Non-pigmented ciliary epithelial cell (primary cell): Measurements from ENCODE around the gene DPP4.
A peak's percentile ranks its signal among the peaks of the same experiment; 100 is the strongest.

ENCODE experiments used
- DNase-seq: peaks from one replicate; pipeline ENCODE4 v3.0.0-alpha.2; 2010; ENCODE audit warnings: low read depth

DPP4 gene

GRCh38 chr2:162017233-162017632 is 56.8 kb downstream of the DPP4 start:
- DNase-seq: no peak

DNA sequence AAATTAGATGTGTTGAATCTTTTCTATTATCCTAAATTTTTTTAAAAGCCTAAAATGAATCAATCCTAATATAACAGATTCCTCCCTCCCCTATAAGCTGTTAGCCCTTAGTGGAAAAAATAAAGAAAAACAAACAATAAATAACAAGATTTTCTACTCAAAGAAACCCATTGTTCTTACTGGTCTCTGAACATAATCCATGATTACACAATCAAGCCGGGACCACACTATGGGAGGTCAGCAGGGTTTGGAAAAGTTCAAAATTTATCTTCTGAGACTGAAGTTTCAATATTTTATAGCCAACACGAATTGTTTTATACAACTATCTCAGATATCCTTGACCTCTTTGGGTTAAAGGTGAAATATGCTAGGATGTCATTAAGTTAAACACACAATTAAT is 57.9 kb downstream of the DPP4 start:
- DNase-seq: no peak

- DNase-seq: no peak
These were observed 59.3 kb downstream of the DPP4 start for GRCh38 chr2:162014751-162015150.

DNA sequence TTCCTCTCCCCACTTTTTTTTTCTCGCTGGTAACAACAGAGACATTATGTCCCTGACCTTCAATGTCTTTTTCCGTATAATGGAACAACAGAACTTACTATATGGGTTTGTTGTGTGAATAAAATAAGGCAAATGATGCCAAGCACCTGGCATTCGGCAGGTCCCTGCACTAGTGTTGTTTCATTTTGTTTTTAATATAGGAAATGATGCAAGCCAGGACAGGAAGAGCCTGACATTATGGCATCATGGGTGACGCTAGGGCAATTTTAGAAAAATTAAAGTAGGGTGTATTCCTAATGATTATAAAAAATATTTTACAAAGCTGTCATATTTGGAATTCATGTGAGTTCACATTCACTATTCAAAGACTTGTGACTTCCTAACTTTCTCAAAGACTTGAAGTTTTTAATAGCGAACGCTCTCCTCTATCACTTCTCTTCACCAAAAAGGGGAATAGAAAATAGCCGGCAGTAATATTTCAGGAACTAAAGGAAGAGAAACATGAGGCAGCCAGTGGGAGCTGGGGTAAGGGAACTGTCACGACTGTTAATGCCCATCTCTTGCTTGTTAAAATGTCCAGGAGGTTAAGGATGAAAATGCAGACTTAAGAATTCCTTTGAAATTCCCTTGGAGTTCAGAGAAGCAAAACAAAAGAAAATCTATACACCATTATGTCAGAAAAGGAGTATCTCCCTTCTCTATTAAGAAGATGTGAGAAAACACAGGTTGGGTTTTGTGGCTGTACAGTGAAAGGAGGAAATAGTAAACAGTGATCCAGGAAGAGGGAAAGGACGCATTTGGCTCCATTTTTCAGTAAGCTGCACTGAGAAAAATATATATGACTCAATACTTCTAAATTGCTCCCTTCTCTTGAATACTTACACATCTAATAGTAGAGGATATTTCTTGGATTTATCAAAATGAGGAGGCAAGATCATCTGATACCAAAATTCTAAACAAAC is 60.2 kb downstream of the DPP4 start:
- no peak for DNase-seq

- no peak for DNase-seq
These were observed 61.4 kb downstream of the DPP4 start for GRCh38 chr2:162012565-162013058.

DNA sequence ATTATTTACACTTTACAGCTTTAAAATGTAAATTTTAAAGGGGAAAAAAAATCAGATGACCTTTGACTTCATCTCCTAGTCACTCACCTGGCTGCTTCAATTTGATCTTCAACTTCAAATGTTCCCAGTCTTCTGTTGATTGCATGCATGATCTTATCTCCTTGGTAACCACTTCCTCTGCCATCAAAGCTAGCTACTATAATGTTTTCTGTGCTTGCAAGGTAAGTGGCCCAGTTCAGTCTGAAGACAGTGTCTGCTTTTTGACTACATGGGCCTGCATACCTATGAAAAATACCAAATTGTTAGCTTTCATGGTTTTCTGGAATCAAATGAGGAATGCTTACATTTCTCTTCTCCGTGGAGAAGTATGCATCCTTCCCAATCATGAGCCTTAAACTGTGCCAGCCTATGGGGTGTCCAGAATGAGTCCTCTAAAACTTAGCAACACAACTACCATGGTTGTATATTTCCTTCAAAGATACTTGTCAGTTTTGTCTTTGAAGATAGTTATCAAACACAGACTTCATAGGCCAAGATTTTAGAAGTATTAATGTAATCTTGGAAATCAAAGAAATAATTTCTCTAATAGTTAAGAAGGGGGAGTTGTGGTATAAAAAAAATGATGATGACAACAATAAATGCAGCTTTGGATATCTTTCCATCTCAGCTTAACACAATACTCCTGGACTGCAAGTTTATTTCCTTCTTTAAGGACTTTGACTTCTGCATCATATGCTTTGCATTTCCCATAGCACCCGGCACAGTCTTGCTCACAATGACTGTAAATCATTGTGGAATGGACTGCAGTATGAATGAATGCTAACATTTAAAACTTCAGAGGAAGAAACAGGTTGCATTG is 62.1 kb downstream of the DPP4 start:
- no peak for DNase-seq

DNA sequence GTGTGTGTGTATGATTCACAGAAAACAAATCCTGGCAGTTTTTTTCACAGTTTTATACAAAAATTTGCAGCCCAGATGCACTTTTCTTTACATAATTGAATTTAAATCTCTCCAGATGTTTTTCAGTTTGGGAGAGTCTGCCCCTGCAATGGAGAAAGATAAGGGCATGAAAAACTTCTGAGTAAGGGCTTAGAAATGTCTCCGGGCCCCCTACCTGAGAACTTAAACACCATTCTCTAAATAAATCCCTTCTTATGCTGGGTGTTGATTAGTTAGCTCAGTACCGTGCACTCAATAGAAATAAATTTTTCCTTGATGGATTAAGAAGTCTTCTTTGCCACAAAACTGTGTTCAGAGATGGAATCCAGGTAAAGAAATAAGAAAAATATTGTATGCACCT is 64.5 kb downstream of the DPP4 start:
- DNase-seq: no peak

DNA sequence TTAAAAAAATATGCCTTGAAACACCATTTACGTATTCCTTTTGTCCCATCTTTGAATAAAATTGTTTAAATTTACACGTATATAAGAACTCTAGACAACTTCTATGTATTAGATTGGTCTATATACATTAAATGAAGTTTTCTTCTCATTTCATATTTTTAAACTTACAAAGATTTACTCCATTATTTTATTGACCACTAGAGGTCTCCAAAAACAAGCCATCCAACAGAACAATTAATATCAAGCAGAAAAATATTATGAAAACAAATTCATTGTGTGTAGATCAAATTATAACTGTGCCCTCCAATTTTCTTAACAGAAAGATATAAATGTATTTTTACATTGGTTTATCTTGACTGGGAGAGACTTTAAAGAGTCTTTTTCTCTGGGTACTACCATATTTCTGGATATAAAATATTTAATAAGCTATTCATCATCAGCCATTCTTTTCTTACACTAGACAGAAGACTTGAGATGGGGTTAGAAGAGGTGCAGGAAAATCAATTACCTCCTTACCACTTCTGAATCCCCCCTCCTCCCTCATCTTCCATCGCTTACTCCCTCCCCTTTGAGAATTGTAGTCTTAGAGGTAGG is 66.5 kb downstream of the DPP4 start:
- no peak for DNase-seq

DNA sequence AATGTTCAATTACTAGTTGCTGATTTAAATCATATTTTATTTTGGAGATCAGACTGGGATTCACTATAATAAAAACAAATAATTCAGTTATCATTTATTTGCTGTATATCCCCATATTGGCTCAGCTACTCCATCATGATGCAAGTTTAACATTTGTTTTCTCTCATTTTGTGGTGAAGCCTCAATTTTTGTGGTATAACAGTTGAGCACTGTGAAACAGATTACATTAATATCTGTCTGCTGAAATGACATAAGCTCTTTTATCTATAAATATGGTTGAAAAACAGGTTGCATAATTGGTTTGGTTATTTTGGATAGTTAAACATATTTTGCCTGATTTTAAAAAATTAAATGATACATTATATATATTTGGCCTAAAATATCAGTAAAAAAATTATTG is 67.7 kb downstream of the DPP4 start:
- no peak for DNase-seq

- no peak for DNase-seq
These were observed 70.0 kb downstream of the DPP4 start for GRCh38 chr2:162004031-162004430.

DNA sequence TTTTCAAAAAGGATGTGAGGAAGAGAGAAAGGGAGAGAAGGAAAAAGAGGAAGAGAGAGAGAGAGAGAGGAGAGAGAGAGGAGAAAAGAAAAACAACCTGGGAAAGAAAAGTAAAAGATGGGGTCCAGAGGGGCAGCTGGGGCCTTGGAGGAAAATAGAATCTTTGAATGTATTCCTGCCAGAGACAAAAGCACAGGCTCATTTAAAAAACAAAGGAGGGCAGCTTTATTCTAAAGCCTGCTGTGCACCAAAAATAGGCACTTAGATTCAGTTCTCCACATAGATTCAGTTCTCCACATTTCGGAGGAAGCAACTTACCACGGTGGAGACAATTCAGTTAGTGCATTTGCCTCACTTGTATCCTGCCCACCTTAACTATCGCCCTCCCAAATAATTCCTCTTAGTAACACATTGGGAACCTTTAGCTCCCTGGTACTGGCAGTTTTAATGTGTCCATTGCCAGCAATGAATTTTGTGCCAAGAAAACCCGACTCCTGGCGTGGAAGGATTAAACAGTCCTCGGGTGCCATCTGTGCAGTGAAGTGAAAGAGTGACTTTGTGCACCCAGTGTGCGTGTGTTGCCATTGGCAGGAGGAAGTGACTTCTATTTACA is 71.3 kb downstream of the DPP4 start:
- DNase-seq: no peak

- no peak for DNase-seq
These were observed 73.6 kb downstream of the DPP4 start for GRCh38 chr2:162000431-162000830.

DNA sequence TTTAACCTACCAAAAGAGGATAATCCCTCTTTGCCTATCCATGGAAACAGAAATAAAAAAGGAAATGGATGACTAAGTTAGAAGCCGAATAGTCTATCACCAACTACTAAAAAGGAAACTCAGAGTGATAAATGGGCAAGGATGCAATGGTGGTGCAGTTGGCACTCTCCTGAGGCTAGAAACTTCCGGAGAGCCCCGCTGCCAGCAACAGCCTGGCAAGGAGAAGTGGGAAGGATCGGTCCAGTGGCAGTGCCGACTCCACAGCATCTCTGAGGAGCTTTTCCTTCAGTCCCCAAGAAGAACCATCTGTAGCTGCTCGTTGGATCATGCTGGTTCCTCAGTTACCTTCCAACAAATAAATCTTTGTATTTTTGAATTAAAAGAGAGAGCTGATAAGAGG is 74.7 kb downstream of the DPP4 start:
- no peak for DNase-seq

DNA sequence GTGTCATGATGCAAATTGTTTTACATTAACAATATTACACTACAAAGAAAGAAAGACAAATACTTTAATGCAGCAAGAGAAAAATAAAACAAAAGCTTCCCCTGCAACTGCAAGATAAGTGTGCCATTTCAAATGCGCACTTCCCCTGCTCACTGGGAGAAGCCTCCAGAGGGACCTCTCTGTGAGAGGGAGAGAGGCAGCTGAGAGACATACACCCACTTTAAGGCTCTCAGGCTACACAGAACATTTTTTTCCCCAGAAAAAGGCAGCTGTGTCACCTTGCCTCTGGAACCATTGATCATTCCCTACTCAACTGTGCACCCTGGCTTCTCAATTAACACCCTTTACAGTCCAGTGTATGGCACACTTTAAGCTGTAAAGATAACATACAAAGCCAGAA is 75.2 kb downstream of the DPP4 start:
- DNase-seq: no peak

- no peak for DNase-seq
These were observed 76.0 kb downstream of the DPP4 start for GRCh38 chr2:161997916-161998471.

GRCh38 chr2:161995553-161996016 is 78.4 kb downstream of the DPP4 start:
- no peak for DNase-seq

DNA sequence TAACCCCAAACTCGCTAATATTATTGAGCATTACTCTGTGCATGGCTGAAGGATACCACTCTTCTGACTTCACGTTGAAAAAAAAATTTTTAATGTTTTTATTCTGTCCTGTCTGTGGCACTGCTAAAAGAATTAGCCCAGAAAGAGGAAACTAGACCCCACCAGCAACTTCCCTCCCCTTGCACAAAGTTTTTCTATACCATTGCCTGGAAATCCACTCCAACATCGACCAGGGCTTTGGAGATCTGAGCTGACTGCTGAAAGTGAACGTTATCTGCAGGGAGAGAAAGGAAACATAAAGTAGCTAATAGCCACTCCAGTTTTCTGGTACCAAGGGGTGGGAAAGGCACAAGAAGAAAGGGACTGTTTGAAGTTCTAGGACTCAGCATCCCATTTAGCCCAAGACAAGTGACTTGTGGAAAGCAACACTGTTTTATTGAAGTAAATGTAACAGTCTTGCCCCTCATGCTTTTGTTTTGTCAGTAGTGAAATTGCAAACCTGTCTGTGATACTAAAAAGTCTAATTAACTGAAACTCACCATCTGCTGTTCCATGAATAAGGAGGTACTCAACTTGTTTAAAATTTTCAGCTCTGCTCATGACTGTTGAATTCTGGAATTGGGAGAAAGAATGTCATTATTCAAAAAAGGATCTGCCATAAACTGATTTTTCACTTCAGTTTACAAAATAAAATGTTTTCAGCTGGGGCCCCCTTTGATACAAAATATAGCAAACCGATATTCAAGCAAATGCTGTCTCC is 79.1 kb downstream of the DPP4 start:
- no peak for DNase-seq

GRCh38 chr2:161992531-161992930 is 81.5 kb downstream of the DPP4 start:
- no peak for DNase-seq

DNA sequence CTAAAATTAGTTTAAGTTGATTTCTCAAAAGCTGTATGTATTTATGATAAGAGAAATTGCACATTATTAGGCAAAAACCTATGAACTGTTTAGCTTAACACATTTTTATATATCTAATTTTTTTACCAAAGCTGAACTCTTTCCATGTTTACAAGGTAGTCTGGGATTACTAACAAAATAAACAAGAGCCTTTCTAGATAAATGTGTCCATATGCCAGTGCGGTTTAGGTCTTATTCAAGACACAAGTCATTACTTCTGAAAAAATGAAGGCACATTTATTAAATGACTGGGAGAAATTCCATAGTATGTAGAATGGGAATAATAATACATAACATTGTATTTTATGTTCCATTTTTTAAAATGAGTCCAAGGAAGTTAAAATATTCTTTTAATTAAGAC is 82.0 kb downstream of the DPP4 start:
- no peak for DNase-seq

DNA sequence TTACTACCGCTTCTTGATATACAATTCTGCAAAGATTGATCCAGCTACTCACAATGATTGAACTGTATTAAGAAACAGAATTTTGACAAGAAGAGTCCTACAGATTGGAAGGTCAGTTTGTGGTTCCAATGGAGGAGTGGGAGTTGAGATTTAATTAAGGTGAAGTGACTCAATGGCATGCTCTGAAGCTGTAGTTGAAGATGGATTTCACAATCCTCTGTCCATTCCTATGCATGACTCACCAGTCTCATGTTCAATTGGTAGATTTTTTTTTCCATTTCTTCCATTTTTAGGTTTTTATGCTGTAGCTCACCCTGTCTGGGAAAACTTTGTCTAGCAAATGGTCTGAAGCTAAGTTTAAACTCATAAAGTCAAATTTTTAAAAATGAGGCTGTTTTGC is 83.3 kb downstream of the DPP4 start:
- DNase-seq: peak; percentile 91

DNA sequence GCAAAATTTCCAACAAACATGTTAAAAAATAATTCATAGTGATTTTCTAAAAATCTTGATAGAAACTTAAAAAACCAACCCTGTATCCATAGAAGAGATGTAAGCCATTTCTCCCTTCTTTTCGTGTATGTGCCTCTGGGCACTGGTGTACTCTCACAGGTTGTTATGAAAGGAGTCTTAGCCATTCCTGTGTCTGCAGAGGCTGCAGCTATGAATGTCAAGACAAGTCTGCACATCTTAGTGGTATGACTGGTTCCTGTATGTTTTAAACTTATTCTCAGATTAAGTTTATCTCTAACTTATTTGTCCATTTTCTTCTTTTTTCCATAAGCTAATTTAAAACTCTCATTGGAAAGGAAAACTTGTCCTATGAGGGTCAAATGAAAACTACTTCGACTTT is 84.0 kb downstream of the DPP4 start:
- no peak for DNase-seq
